Mammary epithelial cell (primary cell): ENCODE data around the gene OMP.

Source experiments
- EZH2 ChIP-seq: IDR thresholded peaks from 2 replicates; pipeline ENCODE4 v1.6.1; 2012; ENCODE audit warnings: low read length, inconsistent platforms, borderline replicate concordance
- TF ChIP-seq, protein P1 (sequence below), 2 donors: IDR thresholded peaks in 1 of 2; conservative IDR thresholded peaks in 1 of 2; 2 replicates each; pipeline ENCODE4 v1.5.1; 2011 to 2012; ENCODE audit warnings: inconsistent platforms in 2 of 2, low read length in 2 of 2, mild to moderate bottlenecking in 2 of 2, control low read depth in 1 of 2, low read depth in 1 of 2; ENCODE audit not compliant: insufficient read depth in 1 of 2; ENCODE audit errors: extremely low read depth in 1 of 2

- TF ChIP-seq, protein P1, sequence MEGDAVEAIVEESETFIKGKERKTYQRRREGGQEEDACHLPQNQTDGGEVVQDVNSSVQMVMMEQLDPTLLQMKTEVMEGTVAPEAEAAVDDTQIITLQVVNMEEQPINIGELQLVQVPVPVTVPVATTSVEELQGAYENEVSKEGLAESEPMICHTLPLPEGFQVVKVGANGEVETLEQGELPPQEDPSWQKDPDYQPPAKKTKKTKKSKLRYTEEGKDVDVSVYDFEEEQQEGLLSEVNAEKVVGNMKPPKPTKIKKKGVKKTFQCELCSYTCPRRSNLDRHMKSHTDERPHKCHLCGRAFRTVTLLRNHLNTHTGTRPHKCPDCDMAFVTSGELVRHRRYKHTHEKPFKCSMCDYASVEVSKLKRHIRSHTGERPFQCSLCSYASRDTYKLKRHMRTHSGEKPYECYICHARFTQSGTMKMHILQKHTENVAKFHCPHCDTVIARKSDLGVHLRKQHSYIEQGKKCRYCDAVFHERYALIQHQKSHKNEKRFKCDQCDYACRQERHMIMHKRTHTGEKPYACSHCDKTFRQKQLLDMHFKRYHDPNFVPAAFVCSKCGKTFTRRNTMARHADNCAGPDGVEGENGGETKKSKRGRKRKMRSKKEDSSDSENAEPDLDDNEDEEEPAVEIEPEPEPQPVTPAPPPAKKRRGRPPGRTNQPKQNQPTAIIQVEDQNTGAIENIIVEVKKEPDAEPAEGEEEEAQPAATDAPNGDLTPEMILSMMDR (conservative IDR thresholded peaks at IDR 0.05 in 1 of 2, IDR thresholded peaks at IDR 0.05 in 1 of 2; ENCODE audit: extremely low read depth in 1 of 2, insufficient read depth in 1 of 2, low read depth in 1 of 2, low read length in 2 of 2) = no peak
- no peak for TF ChIP-seq EZH2
These were observed 15.4 kb downstream of the OMP start for GRCh38 chr11:77118086-77118485.
